HepG2 (cell line): Measurements from ENCODE around the gene RAB5A. TPM values are rescaled to one million over a fixed set of nuclear protein-coding genes. Genes with fewer than 3 reads are reported as not detected.

ENCODE experiments used
- BRF2 ChIP-seq: sonication (generic); formaldehyde crosslinking; IDR thresholded peaks from 2 replicates; pipeline ENCODE4 v1.8.1; 2022; ENCODE audit warnings: mild to moderate bottlenecking, missing genetic modification reagents
- CHD4 ChIP-seq: fragments of 200-600 bp; sonication (generic); IDR thresholded peaks from 2 replicates; pipeline ENCODE4 v1.7.0; 2017; ENCODE audit warnings: mild to moderate bottlenecking, low read length, borderline replicate concordance
- DMAP1 ChIP-seq: IDR thresholded peaks from 2 replicates; pipeline ENCODE4 v1.6.1; 2016
- DNMT3B ChIP-seq: conservative IDR thresholded peaks from 2 replicates; pipeline ENCODE4 v1.6.1; 2016; ENCODE audit warnings: missing biosample characterization, control low read depth
- HINFP ChIP-seq: sonication (generic); formaldehyde crosslinking; IDR thresholded peaks from 2 replicates; pipeline ENCODE4 v1.4.0; 2020; ENCODE audit warnings: low read depth, mild to moderate bottlenecking, missing genetic modification reagents
- KAT8 ChIP-seq: IDR thresholded peaks from 2 replicates; pipeline ENCODE4 v1.6.1; 2016; ENCODE audit warnings: missing genetic modification reagents, missing compliant biosample characterization
- KDM5B ChIP-seq: sonication (generic); formaldehyde crosslinking; IDR thresholded peaks from 2 replicates; pipeline ENCODE4 v1.4.0; 2020; ENCODE audit warnings: missing genetic modification reagents, mild to moderate bottlenecking, borderline replicate concordance
- KLF9 ChIP-seq: IDR thresholded peaks from 2 replicates; pipeline ENCODE4 v1.6.1; 2016; ENCODE audit warnings: low read depth
- LCORL ChIP-seq, 2 experiments: fragments of 450-650 bp in 1 of 2; sonication (generic) in 1 of 2; formaldehyde crosslinking in 1 of 2; IDR thresholded peaks; 2 replicates each; pipeline versions ENCODE4 v1.5.0 to v1.6.1; 2017 to 2020; ENCODE audit warnings: antibody characterized with exemption in 1 of 2, missing genetic modification reagents in 1 of 2
- MEIS1 ChIP-seq: sonication (generic); formaldehyde crosslinking; IDR thresholded peaks from 2 replicates; pipeline ENCODE4 v1.9.0; 2021; ENCODE audit warnings: mild to moderate bottlenecking, missing genetic modification reagents, moderate library complexity, borderline replicate concordance
- NBN ChIP-seq: fragments of 450-650 bp; conservative IDR thresholded peaks from 2 replicates; pipeline ENCODE4 v1.6.1; 2017
- PHF8 ChIP-seq: sonication (generic); formaldehyde crosslinking; IDR thresholded peaks from 2 replicates; pipeline ENCODE4 v1.5.0; 2020; ENCODE audit warnings: missing genetic modification reagents
- RNF219 ChIP-seq: sonication (generic); formaldehyde crosslinking; IDR thresholded peaks from 2 replicates; pipeline ENCODE4 v1.5.0; 2020; ENCODE audit warnings: mild to moderate bottlenecking, missing genetic modification reagents
- SAP130 ChIP-seq: IDR thresholded peaks from 2 replicates; pipeline ENCODE4 v1.6.1; 2016; ENCODE audit warnings: low read depth
- SRF ChIP-seq: IDR thresholded peaks from 2 replicates; pipeline ENCODE4 v1.6.1; 2011; ENCODE audit warnings: mild to moderate bottlenecking, low read depth, low read length, moderate library complexity
- SRY ChIP-seq: sonication (generic); formaldehyde crosslinking; IDR thresholded peaks from 2 replicates; pipeline ENCODE4 v1.8.0; 2022; ENCODE audit warnings: mild to moderate bottlenecking, missing genetic modification reagents
- SYNCRIP ChIP-seq: fragments of 200-400 bp; formaldehyde crosslinking; IDR thresholded peaks from 2 replicates; pipeline ENCODE4 v1.6.1; 2018; ENCODE audit warnings: mild to moderate bottlenecking, low read depth, low read length; ENCODE audit not compliant: insufficient read depth
- TEAD2 ChIP-seq: sonication (generic); formaldehyde crosslinking; IDR thresholded peaks from 2 replicates; pipeline ENCODE4 v1.9.0; 2021; ENCODE audit warnings: missing genetic modification reagents
- TOPORS ChIP-seq: sonication (generic); formaldehyde crosslinking; IDR thresholded peaks from 2 replicates; pipeline ENCODE4 v1.8.0; 2023; ENCODE audit warnings: mild to moderate bottlenecking, missing genetic modification reagents
- YY1 ChIP-seq: IDR thresholded peaks from 2 replicates; pipeline ENCODE4 v1.6.1; 2011; ENCODE audit warnings: low read length, low read depth, moderate library complexity, mild to moderate bottlenecking; ENCODE audit not compliant: insufficient read depth, insufficient replicate concordance
- ZNF124 ChIP-seq: sonication (generic); formaldehyde crosslinking; IDR thresholded peaks from 2 replicates; pipeline ENCODE4 v1.4.0; 2020; ENCODE audit warnings: missing genetic modification reagents
- ZNF138 ChIP-seq: sonication (generic); formaldehyde crosslinking; IDR thresholded peaks from 2 replicates; pipeline ENCODE4 v1.5.0; 2020; ENCODE audit warnings: mild to moderate bottlenecking, low read depth, missing genetic modification reagents
- ZNF354B ChIP-seq: sonication (generic); formaldehyde crosslinking; IDR thresholded peaks from 2 replicates; pipeline ENCODE4 v1.8.0; 2022; ENCODE audit warnings: mild to moderate bottlenecking, missing genetic modification reagents
- ZNF501 ChIP-seq: sonication (generic); formaldehyde crosslinking; IDR thresholded peaks from 2 replicates; pipeline ENCODE4 v1.5.1; 2020; ENCODE audit warnings: mild to moderate bottlenecking, moderate library complexity, missing genetic modification reagents
- ZNF547 ChIP-seq: sonication (generic); formaldehyde crosslinking; IDR thresholded peaks from 2 replicates; pipeline ENCODE4 v1.5.1; 2020; ENCODE audit warnings: mild to moderate bottlenecking, missing genetic modification reagents
- ZNF644 ChIP-seq: IDR thresholded peaks from 2 replicates; pipeline ENCODE4 v1.6.1; 2016; ENCODE audit warnings: low read depth
- ZNF674 ChIP-seq: sonication (generic); formaldehyde crosslinking; IDR thresholded peaks from 2 replicates; pipeline ENCODE4 v1.5.0; 2020; ENCODE audit warnings: low read depth, mild to moderate bottlenecking, missing genetic modification reagents
- ZSCAN25 ChIP-seq: sonication (generic); formaldehyde crosslinking; IDR thresholded peaks from 2 replicates; pipeline ENCODE4 v1.8.0; 2022; ENCODE audit warnings: mild to moderate bottlenecking, missing genetic modification reagents
- polyA plus RNA-seq, 8 experiments: library from polyadenylated mRNA; depleted of rRNA in 3 of 8; stranded (reverse) in 7 of 8; unstranded in 1 of 8; fragments of >200 nt; fragmentation: Illumina TruSeq in 4 of 8; extraction: Trizol in 4 of 8; gene quantifications; 2 replicates each; pipeline versions ENCODE4 v1.2.1 to v1.2.3, GENCODE V29; 2011 to 2016; ENCODE audit warnings: low read depth in 4 of 8, missing spikeins in 1 of 8, mixed read lengths in 1 of 8; ENCODE audit not compliant: insufficient read depth in 1 of 8
- total RNA-seq, 5 experiments: library from RNA; depleted of rRNA; stranded (reverse); fragments of >200 nt; fragmentation: Illumina TruSeq; extraction: Trizol; gene quantifications; 2 replicates each; pipeline ENCODE4 v1.2.3, GENCODE V29; 2016; ENCODE audit warnings: low read depth in 1 of 5

RAB5A gene
- total and polyA plus RNA-seq, 2 of the 13 experiments (the other 11 are each of a cell fraction or from before 2014, with no cell fraction given) = 16.0 to 27.1 TPM

GRCh38 chr3:19947549-19948225 is 790 bp downstream of the RAB5A start (continued):
- TF ChIP-seq RNF219 (no peak; the same call in 1 of the 2 replicates), SAP130 (peak; percentile 44), MEIS1 (no peak; the same call in 1 of the 2 replicates), ZNF547 (peak; percentile 84), KLF9 (no peak), ZNF674 (CRISPR knock-in tag) (no peak), HINFP (CRISPR knock-in tag) (0 out of 2 replicates have a peak, but pooled peaks have one; percentile 34), LCORL (IDR thresholded peaks at IDR 0.05) (no peak), LCORL (CRISPR knock-in tag; IDR thresholded peaks at IDR 0.05) (0 out of 2 replicates have a peak, but pooled peaks have one; percentile 15), SYNCRIP (no peak), NBN (no peak), PHF8 (CRISPR knock-in tag) (peak; percentile 73), DNMT3B (0 out of 2 replicates have a peak, but pooled peaks have one; percentile 2), ZSCAN25 (CRISPR knock-in tag) (peak; percentile 6; the same call in 1 of the 2 replicates), SRY (CRISPR knock-in tag) (no peak), KDM5B (peak; percentile 25; the same call in 1 of the 2 replicates), CHD4 (no peak), ZNF501 (CRISPR knock-in tag) (peak; percentile 15; the same call in 1 of the 2 replicates), BRF2 (CRISPR knock-in tag) (no peak), SRF (no peak), TEAD2 (CRISPR knock-in tag) (no peak), TOPORS (CRISPR knock-in tag) (no peak), YY1 (peak; percentile 91), ZNF124 (CRISPR knock-in tag) (0 out of 2 replicates have a peak, but pooled peaks have one; percentile 8), DMAP1 (CRISPR knock-in tag) (0 out of 2 replicates have a peak, but pooled peaks have one; percentile 4), ZNF138 (no peak), ZNF644 (CRISPR knock-in tag) (0 out of 2 replicates have a peak, but pooled peaks have one; percentile 12), ZNF354B (CRISPR knock-in tag) (no peak), KAT8 (no peak)
